HG03064 (cell line): ENCODE data around the gene TRPM3.
"Not testable (repeated sequence)": the region's sequence is repeated elsewhere in the genome, so short reads cannot be mapped to it uniquely, and the experiment has no call there.

Experiments used
- ATAC-seq: cut with Tn5 transposase; IDR thresholded peaks from one replicate; pipeline ENCODE4 v1.9.1; 2021; ENCODE audit warnings: low read depth; ENCODE audit not compliant: unreplicated experiment

The TRPM3 gene

DNA sequence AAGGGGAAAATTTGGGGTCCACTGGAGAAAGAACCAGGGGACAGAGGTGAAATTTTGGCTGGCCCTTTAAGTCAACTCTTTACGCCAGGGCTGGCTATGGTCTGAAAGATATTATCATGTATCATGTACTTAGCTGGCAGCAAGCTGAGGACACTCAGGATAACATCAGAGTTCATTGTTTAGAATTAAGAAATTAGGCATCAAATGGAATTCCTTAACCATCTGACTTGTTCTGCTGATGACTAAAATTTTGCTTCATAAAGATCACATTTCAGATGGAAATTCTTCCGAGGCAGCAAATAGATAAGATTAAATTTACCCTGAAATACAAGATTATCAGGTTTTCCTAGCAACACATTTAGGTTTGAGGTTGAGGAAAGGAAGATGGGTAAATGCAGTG is 437.6 kb downstream of the TRPM3 start:
- no peak for ATAC-seq

DNA sequence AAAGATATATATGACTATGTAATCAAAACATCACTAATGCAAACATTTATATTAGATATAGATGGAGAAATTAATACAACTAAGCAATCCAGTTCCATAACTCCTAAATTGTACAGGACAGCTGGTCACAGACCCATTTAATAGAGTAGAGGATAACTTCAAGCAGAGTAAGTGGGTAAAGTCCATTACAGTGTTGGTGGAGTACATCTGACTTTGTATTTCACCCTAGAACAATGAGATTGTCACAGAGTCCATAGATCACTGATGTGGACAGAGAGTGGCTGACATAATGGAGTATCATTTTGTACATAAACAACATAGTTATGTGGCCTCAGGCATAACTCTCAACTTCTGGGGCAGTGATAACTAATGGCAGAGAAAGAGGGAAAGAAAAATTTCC is 439.1 kb downstream of the TRPM3 start:
- ATAC-seq: no peak

DNA sequence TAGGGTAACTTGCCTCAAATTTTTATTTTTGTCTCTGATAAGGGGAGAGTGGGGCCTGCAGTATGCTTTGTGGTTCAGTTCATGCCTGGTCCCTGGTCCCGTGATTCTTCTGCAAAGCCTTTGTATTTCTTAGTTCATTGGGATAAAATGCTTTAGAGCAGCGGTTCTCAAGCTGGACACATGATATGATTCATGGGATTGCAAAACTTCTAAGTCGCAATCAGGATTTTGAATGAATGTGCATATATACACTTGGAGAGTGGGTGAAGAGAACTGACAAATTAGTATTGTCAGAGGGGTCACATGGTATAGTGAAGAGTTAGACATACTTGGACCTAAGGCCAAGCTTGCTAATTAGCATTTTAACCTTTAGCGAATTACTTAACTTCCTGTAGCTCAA is 441.6 kb downstream of the TRPM3 start:
- ATAC-seq: no peak

DNA sequence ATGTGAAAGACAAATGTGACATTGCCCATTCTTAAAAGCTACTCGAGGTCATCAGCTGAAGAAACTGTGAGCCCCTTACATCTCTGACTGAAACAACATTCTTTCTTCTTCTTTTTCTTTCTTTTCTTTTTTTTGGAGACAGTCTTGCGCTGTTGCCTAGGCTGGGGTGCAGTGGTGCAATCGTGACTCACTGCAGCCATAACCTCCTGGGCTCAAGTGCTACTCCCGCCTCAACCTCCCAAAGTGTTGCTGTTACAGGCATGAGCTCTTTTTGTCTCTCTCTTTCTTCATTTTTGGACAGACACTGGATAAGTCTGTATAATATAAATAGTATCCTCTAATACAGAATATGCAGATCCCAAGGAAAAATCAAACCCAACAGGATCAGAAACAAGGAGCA is 443.3 kb downstream of the TRPM3 start:
- no peak for ATAC-seq

DNA sequence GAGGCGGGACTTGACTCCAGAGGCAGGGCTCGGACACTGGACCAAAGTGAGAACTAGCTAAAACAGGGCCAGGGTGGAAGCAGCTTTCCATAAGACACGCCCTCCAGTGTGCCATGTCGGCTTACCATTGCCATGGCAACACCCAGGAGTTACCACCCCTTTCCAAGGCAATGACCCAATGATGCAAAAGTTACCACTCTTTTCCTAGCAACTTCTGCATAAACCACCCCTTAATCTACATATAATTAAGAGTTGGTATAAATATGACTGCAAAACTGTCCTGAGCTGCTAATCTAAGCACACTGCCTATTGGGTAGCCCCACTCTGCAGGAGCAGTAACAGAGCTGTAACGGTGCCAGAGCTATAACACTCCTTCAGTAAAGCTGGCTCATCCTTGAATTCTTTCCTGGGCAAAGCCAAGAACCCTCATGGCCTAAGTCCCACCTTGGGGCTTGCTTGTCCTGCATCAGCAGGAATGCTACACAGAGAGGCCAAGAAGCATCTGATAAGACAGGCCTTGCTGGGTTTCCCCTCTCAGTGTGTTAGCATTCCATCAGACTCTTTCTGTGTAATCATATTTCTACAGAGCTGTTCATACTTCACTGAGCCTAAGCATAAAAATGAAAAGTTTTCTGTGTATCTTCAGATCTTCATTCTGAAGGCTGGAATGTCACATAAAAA is 444.2 kb downstream of the TRPM3 start:
- no peak for ATAC-seq

DNA sequence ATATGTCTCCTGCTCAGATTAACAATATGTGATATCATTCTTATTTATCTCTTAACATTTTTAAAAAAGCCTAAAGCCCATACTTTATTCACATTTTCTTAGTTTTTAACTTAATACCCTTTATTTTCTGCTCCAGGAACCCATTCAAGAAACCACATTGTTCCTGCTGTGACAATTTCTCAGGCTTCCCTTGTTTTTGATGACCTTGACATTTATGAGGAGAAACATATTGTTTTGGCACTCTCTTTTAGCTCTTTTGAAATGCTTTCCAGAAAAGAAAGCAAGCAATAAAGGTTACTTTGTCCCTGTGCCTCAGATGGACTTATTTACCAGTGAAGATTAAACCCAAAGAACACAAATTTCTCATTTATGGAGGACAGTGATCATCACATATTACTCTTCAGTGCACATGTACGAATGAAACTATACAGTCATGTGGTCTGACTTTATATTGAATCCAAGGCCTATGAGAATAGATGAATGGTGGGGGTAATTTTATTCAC is 445.5 kb downstream of the TRPM3 start:
- no peak for ATAC-seq

DNA sequence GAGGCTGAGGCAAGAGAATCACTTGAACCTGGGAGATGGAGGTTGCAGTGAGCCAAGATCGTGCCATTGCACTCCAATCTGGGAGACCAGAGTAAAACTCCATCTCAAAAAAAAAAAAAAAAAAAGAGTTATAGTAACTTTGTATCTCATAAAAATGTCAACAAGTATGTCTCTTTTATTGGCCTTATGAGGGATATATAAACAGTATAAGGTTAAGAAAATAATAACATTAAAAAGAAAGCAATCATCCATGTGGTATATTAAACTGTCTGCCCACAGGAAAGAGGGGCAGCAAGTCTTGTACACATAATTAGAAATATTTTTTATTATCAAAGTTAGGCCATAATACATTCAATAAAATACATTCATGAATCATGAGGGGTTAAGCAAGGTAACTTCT is 447.6 kb downstream of the TRPM3 start:
- no peak for ATAC-seq

DNA sequence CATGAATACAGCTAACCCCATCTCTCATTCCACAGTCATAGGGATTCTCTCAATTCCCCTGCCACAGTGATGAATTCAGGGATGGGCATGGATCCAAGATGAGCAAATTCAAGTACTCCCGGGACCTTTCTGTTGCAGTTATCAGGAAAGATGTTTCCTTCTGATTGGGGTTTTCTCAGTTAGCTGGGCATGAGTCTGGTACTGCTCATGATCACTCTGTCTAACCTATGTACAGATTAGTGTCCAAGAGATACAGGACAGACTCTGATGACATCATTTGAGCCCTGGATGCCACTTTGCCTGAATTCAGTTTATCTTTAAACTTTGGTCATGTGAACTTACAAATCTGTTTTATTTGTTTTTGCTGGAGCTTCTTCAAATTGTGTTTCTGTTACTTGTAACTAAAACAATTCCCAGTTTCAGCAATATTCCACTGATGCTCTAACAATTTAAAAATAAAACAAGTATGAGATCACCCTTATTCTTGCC is 449.2 kb downstream of the TRPM3 start:
- no peak for ATAC-seq

DNA sequence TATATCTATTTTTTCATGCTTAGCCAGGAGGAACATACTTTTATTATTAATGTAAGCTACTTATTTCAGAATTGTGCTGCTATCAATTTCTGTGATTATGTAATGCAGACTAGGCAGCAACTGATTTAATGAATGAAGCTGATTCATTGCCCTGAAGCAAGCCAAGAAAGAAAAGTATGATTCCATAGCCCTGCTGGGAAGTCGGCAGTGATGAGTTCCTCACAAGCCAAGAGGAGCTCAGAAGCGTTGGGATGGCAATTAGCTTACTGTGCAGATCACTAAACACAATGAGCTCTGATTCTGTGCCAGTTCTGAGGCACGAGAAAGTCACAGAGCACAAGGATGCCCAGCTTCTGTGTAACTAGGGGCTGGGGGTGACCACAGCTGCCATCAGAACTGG is 452.7 kb downstream of the TRPM3 start:
- ATAC-seq: no peak

DNA sequence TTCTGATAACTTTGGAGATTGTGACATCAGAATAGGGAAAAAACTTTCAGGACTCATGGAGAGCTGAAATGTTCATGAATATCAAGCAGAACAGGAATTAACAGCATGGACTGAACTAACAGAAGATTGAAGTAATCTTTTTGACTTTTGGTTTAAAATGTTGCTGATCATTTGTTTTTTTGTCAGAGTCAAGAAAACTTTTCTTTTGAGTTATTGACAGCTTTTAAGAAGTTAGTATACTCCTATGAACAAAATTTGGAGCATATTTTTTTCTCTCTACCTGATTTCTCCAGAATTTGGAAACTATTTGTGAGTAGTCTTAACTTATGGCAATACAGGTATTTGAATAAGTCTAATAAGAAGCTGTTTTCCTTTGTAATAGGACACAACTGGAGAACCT is 462.7 kb downstream of the TRPM3 start:
- ATAC-seq: no peak

DNA sequence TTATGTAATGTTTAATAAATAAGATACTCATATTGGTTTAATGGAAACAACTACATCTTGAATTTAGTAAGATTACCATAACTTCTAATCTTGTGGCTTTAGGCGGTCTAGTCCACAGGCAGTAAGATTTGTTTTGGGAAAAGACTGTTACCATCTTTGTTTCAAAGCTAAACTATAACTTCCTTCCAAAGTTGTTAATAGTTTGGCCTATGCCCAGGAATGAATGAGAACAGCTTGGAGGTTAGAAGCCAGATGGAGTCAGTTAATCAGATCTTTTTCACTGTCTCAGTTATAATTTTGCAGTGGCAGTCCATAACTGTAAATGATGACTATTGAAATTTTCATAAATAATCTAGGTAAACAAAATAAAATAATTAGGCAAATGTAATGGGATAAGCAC is 465.1 kb downstream of the TRPM3 start:
- ATAC-seq: no peak

DNA sequence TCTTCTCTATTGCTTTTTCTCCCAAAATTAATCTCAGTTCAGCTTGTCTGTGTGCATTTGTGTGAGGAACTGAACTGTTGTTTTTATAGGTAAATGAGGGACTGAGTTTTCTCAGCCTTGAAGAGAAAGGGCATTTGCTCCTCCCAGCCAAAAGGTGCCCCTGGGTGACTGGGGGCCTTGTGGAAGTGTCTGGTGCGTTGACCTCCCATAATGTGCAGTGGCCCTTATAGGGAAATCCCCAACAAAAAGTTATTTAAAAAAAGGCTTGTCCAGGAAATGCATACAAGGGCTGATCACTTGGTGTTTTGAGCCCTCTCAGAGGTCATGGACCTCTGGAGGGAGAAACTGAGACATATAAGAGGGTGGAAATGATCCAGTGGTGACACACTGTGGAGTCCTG is 467.3 kb downstream of the TRPM3 start:
- ATAC-seq: no peak

DNA sequence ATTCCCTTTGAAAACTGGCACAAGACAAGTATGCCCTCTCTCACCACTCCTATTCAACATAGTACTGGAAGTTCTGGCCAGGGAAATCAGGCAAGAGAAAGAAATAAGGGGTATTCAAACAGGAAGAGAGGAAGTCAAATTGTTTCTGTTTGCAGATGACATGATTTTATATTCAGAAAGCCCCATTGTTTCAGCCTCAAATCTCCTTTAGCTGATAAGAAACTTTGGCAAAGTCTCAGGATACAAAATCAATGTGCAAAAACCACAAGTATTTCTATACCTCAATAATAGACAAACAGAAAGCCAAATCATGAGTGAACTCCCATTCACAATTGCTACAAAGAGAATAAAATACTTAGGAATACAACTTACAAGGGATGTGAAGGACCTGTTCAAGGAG is 476.8 kb downstream of the TRPM3 start:
- not testable (repeated sequence) for ATAC-seq

DNA sequence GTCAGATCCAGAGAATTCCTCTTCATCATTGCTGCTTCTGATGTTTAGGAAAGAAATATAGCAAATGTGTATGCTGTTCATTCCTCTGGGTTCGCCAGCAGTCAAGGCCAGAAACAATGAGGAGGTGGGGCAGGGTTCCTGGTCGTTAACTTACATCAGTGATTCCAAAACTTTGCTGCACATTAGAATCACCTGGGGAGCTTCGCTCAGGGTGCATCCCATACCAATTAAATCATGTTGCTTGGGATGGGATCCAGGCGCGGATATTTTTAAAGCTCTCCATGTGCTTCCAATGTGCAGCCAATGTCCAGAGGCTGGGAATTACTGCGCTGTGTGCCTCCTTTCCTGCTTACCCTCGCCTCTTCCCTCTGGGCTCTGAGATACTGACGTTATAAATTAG is 479.1 kb downstream of the TRPM3 start:
- ATAC-seq: no peak

DNA sequence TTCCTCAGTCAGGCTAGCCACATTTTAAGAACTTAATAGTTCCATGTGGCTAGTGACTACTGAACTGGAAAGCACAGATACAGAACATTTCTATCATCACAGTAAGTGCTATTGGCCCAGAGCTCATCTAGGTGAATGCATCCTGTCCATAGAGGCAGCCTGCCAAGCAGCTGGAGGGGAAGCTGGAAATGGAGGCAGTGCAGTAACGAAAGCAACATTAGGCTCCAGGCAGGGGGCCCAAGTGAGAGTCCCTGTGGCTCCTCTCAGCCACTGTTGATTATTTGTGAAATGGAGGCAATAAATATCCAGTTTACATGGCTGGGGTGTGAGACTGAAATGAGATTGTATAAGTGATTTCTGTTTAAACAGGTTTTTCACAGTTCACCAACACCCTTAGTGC is 479.8 kb downstream of the TRPM3 start:
- no peak for ATAC-seq

DNA sequence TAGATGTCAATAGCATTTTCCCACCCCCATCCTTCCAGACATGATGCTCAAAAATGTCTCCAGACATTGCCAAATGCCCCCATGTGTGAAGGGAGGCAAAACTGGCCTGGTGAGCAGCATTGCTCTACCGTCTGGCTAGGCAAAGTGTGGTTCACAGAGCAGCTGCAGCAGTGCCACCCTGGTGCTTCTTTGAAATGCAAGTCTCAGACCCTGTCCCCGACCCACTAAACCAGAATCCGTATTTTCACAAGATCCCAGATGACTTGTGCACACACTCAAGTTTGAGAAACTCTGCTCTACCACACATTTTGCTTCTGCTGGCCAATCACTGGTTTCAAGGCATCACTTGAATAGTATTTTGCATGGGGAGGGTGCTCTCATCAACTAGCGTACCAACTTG is 480.4 kb downstream of the TRPM3 start:
- ATAC-seq: no peak

DNA sequence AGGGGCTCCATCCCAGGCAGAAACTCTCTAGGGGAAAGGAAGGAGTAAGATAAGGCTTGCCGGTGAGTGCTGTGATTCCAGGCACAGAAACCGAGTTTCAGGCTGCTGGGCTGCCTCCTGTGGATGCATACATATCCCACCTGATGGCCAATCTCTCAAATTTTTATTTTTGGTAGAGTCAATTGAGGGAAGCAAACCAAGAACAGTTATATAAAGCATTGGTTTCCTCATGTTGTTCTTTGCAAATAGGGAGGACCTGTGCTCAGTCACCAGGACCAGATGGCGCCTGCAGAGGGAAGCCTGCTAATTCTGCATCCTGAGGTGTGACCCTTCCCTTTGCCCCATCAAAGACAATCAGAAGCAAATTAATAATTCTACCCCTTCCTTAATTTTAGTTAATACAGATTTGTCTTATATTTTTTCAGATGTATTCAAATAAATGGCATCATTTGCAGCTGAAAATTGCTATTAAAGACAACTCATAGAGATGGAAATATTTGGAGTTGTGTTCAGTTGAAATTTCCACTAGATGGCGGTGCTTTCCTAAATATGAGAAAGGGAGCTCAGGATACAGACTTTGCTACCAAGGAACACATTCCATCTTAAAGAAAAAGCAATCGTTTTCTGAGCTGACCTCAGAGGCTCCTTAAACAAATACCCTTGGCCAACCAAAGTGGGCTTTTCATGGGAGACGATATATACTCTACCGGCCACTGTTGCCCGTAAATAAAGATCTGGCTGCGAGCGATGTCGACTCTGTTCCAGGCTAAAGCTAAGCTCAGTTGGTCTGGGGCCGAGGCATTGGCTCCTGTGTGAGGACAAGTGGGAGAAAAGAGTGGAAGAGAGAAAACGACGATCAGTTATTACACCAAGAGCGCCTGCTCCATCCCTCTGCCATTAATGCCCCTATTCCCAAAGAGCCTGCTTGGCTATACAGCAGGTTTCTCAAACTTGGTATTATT is 481.3 kb downstream of the TRPM3 start:
- no peak for ATAC-seq

DNA sequence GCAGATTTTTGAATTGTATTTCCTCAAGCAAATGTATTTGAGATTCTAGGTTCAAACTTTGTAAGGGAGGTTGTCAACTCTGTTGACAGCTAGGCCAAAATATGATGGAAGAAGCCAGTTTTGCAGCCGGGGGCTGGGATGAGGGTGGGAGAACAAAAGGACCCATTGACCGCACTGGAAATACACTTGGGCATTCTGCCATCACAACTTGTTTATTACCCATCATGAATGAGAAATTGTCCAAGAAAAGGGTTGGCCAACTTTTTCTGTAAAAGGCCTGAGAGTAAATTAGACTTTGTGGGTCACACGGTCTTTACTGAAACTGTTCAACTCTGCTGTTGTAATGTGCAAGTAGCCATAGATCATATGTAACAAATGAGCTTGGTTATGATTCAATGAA is 485.6 kb downstream of the TRPM3 start:
- ATAC-seq: no peak

DNA sequence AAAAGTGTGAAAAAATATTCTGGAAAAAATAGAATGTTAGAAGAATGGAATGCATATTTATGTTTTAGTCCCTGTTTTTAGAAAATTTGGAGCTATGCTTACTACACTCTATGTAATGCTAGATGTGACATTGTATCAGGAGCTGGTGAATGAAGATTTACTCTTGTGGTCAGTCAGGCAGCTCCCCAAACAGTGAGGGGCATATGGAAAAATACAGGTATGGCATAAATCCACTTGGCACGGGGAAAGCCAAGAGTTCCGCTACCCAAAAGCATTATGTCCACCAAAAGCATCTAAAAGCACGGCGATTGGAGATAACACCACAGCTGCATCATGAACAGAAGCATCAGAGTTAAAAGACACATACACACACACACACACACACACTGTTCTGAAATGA is 486.7 kb downstream of the TRPM3 start:
- no peak for ATAC-seq

DNA sequence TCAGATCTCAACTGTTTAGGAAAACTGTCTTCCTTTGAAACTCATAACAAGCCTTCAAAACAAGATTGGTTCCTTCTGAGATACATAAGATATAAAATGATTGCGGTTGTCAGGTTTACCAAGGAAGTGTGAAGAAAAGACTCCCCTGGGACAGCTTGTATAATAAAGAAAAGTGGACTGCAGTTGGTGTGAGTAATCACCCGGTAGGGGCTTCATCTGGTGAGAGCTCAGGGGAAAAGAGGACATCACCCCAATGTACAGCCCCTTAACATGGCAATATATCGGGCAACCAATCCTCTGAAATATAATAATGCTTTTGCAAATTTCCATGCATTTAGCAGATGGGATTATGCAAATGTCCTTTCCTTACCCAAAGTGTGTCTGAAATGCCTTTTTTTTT is 490.4 kb downstream of the TRPM3 start:
- no peak for ATAC-seq

DNA sequence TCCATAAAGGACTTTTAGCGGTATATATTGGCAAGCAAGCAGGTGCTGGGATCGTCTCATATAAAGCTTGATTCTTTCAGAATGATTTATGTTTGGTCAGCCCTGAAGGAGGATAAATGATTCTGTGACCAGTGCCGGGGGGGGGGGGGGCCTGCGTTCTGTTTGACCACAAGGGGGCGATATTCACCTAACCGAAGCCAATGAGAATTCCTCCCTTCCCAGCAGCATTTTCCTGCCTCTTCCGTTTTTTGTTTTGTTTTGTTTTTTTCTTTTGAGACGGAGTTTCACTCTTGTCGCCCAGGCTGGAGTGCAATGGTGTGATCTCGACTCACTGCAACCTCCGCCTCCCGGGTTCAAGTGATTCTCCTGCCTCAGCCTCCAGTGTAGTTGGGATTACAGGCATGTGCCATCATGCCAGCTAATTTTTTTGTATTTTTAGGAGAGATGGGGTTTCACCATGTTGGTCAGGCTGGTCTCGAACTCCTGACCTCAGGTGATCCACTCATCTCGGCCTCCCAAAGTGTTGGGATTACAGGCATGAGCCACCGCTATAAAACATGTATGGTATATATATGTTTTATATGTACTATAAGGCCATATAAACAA is 492.2 kb downstream of the TRPM3 start:
- ATAC-seq: not testable (repeated sequence)
